PC-9 (cell line): ENCODE results near the gene PPP1R16B. TPM values are rescaled to one million over a fixed set of nuclear protein-coding genes. Genes with fewer than 3 reads are reported as not detected.
A peak's percentile ranks its signal among the peaks of the same experiment; 100 is the strongest.

ENCODE experiments used
- BruUV-seq: library from RNA; stranded (reverse); fragments of 400-500 nt; replicated peaks from 2 replicates; lab custom pipeline; 2021; lab: Mats Ljungman, UMichigan
- CTCF ChIA-PET: fragments of 300-600 bp; sonication (Branson Sonifier 250); formaldehyde crosslinking; loops from one replicate; lab custom pipeline; 2022; ENCODE audit warnings: antibody characterized with exemption; lab: Charles Lee
- POLR2A ChIA-PET: fragments of 300-600 bp; sonication (Branson Sonifier 250); formaldehyde crosslinking; loops from one replicate; lab custom pipeline; 2022; ENCODE audit warnings: antibody characterized with exemption; ENCODE audit not compliant: unreplicated experiment; lab: Charles Lee
- DNase-seq, 2 experiments: peaks; one replicate each; pipeline versions ENCODE4 v3.0.0 to v3.0.0-alpha.2; 2015 to 2022; ENCODE audit warnings: mixed read lengths in 1 of 2
- H2AFZ ChIP-seq: fragments of 200-600 bp; sonication (generic); 2 replicates; pipeline ENCODE4 v1.8.1; 2017; ENCODE audit warnings: antibody characterized with exemption
- H3F3A ChIP-seq: fragments of 200-600 bp; sonication (generic); 2 replicates; pipeline ENCODE4 v1.8.1; 2017; ENCODE audit warnings: antibody characterized with exemption, mild to moderate bottlenecking, low read depth; ENCODE audit not compliant: insufficient read depth
- H3K27ac ChIP-seq: fragments of 200-600 bp; sonication (generic); 2 replicates; pipeline ENCODE4 v1.6.1; 2016; ENCODE audit warnings: mixed run types
- H3K27me3 ChIP-seq: fragments of 200-600 bp; sonication (generic); 2 replicates; pipeline ENCODE4 v1.6.1; 2016; ENCODE audit warnings: low read depth, mixed run types; ENCODE audit not compliant: insufficient read depth
- H3K36me3 ChIP-seq: fragments of 200-600 bp; sonication (generic); 2 replicates; pipeline ENCODE4 v1.6.1; 2016; ENCODE audit warnings: low read depth, mixed run types
- H3K4me1 ChIP-seq: fragments of 200-600 bp; sonication (generic); replicated peaks from 2 replicates; pipeline ENCODE4 v1.6.1; 2016; ENCODE audit warnings: mixed run types; ENCODE audit not compliant: insufficient read depth
- H3K4me2 ChIP-seq: fragments of 200-600 bp; sonication (generic); 2 replicates; pipeline ENCODE4 v1.6.1; 2017; ENCODE audit warnings: mixed run types
- H3K4me3 ChIP-seq: fragments of 200-600 bp; sonication (generic); 2 replicates; pipeline ENCODE4 v1.6.1; 2016; ENCODE audit warnings: mixed run types
- H3K79me2 ChIP-seq: fragments of 200-600 bp; sonication (generic); 2 replicates; pipeline ENCODE4 v1.6.1; 2017; ENCODE audit warnings: low read depth, mixed run types
- H3K9me2 ChIP-seq: fragments of 200-600 bp; sonication (generic); 2 replicates; pipeline ENCODE4 v1.8.1; 2017; ENCODE audit warnings: mild to moderate bottlenecking; ENCODE audit not compliant: insufficient read depth
- H3K9me3 ChIP-seq: fragments of 200-600 bp; sonication (generic); 2 replicates; pipeline ENCODE4 v1.8.1; 2016; ENCODE audit warnings: low read depth; ENCODE audit not compliant: insufficient read depth
- H4K20me1 ChIP-seq: fragments of 200-600 bp; sonication (generic); 2 replicates; pipeline ENCODE4 v1.8.1; 2017; ENCODE audit not compliant: insufficient read depth
- CTCF ChIP-seq: fragments of 200-600 bp; sonication (generic); conservative IDR thresholded peaks from 2 replicates; pipeline ENCODE4 v1.6.1; 2017; ENCODE audit warnings: mixed run types, antibody characterized with exemption, mild to moderate bottlenecking, moderate library complexity
- EZH2 ChIP-seq: fragments of 200-600 bp; sonication (generic); IDR thresholded peaks from 2 replicates; pipeline ENCODE4 v1.8.0; 2017; ENCODE audit warnings: antibody characterized with exemption, low read depth
- intact Hi-C: fragments of 100-400 bp; cut with micrococcal nuclease; formaldehyde crosslinking; loops from one replicate; pipeline ENCODE4 v1.10.0; 2022; ENCODE audit not compliant: unreplicated experiment
- total RNA-seq: library from RNA; stranded (reverse); gene quantifications from 2 replicates; pipeline ENCODE4 v1.2.3, GENCODE V29; 2021

PPP1R16B gene
- total RNA-seq, 1 experiment from 2014 or later, result not detected

- ChIA-PET CTCF (interaction anchor here (0.6 to 0.7 kb wide), 2 partner anchors 23 to 58 kb away, joined by 3 to 4 read pairs; no protein-coding TSS in a partner anchor), POLR2A (interaction anchor here (0.6 to 0.7 kb wide), 3 partner anchors 191 to 305 kb away, joined by 4 to 10 read pairs (median 7); no protein-coding TSS in a partner anchor)
- TF ChIP-seq CTCF (no peak), EZH2 (no peak)
- no peaks in the 10 kb centered on the region for H3K36me3 ChIP-seq
- no peaks in the 10 kb centered on the region for H3K9me2 ChIP-seq
- H3K9me3 ChIP-seq, result peaks cover 6% of the 10 kb centered on the region; the same call in 1 of the 2 replicates
- H3K27ac ChIP-seq, result peak overlapping the region; percentile 44
- H3K4me3 ChIP-seq, result no peak overlapping the region
- intact Hi-C loops, result loop anchor here (5.0 kb wide), 1 partner anchor 34 kb away; no protein-coding TSS in a partner anchor
- H3K4me1 ChIP-seq, result peaks cover 46% of the 10 kb centered on the region
- H3K4me2 ChIP-seq, result peak overlapping the region; percentile 61
- H3K79me2 ChIP-seq, result no peaks in the 10 kb centered on the region
- H4K20me1 ChIP-seq, result no peaks in the 10 kb centered on the region
- H3F3A ChIP-seq, result peaks cover 15% of the 10 kb centered on the region; the same call in 1 of the 2 replicates
- BruUV-seq, result no TSS peak
- DNase-seq, result peak; percentile 41 to 85
- peaks cover 5% of the 10 kb centered on the region; the same call in 1 of the 2 replicates for H3K27me3 ChIP-seq
- H2AFZ ChIP-seq, result no peak overlapping the region
Measured at GRCh38 chr20:38825901-38826625, 20.6 kb downstream of the PPP1R16B start.

- Histone ChIP-seq H3K27me3 (no peaks in the 10 kb centered on the region), H3K9me2 (no peaks in the 10 kb centered on the region), H3K4me1 (peaks cover 46% of the 10 kb centered on the region), H3K36me3 (no peaks in the 10 kb centered on the region), H3K4me2 (peak overlapping the region; percentile 52), H3K79me2 (no peaks in the 10 kb centered on the region), H3F3A (peaks cover 15% of the 10 kb centered on the region; the same call in 1 of the 2 replicates), H3K4me3 (no peak overlapping the region), H2AFZ (peak overlapping the region; percentile 7; the same call in 1 of the 2 replicates), H3K27ac (peak overlapping the region; percentile 38), H4K20me1 (no peaks in the 10 kb centered on the region), H3K9me3 (no peaks in the 10 kb centered on the region)
- ChIA-PET POLR2A (interaction anchor here (0.7 kb wide), 1 partner anchor 79 kb away, joined by 3 read pairs; no protein-coding TSS in a partner anchor), CTCF (no interaction called here)
- intact Hi-C loops, result loop anchor here (5.0 kb wide), 1 partner anchor 36 kb away; no protein-coding TSS in a partner anchor
- DNase-seq, result peak; percentile 35 to 72
- TF ChIP-seq EZH2, result no peak
- no peak for TF ChIP-seq CTCF
- no TSS peak for BruUV-seq
Measured at GRCh38 chr20:38827770-38828281, 22.3 kb downstream of the PPP1R16B start.

- peaks cover 15% of the 10 kb centered on the region; the same call in 1 of the 2 replicates for H3F3A ChIP-seq
- TF ChIP-seq CTCF (no peak), EZH2 (no peak)
- H3K27me3 ChIP-seq, result no peaks in the 10 kb centered on the region
- H3K36me3 ChIP-seq, result no peaks in the 10 kb centered on the region
- ChIA-PET CTCF (no interaction called here), POLR2A (no interaction called here)
- BruUV-seq, result no TSS peak
- peak overlapping the region; percentile 7; the same call in 1 of the 2 replicates for H2AFZ ChIP-seq
- peaks cover 46% of the 10 kb centered on the region for H3K4me1 ChIP-seq
- DNase-seq, result no peak
- intact Hi-C loops, result loop anchor here (5.0 kb wide), 1 partner anchor 36 kb away; no protein-coding TSS in a partner anchor
- no peaks in the 10 kb centered on the region for H3K9me2 ChIP-seq
- peak overlapping the region; percentile 52 for H3K4me2 ChIP-seq
- H3K9me3 ChIP-seq, result no peaks in the 10 kb centered on the region
- H3K79me2 ChIP-seq, result no peaks in the 10 kb centered on the region
- no peaks in the 10 kb centered on the region for H4K20me1 ChIP-seq
- no peak overlapping the region for H3K4me3 ChIP-seq
- peak overlapping the region; percentile 38 for H3K27ac ChIP-seq
Measured at GRCh38 chr20:38828514-38829295, 23.2 kb downstream of the PPP1R16B start.
